T-helper 2 cell treated with Interferon-gamma antibody and Interleukin-4, amounts not matched to agents 5 μg/mL and 100 μg/mL, for 36 hours (primary cell): ENCODE data around the gene VEPH1.

Experiments used
- DNase-seq: peaks from one replicate; pipeline ENCODE4 v3.0.0; 2021; ENCODE audit warnings: low spot score
- H3K27ac Mint-ChIP-seq: one replicate; pipeline ENCODE4 v1.8.0; 2021; ENCODE audit warnings: mild to moderate bottlenecking, mixed read lengths
- H3K27me3 Mint-ChIP-seq: one replicate; pipeline ENCODE4 v1.8.0; 2021; ENCODE audit warnings: low read depth, mixed read lengths
- H3K36me3 Mint-ChIP-seq: one replicate; pipeline ENCODE4 v1.8.0; 2021; ENCODE audit warnings: low read depth, mixed read lengths
- H3K4me1 Mint-ChIP-seq: one replicate; pipeline ENCODE4 v1.8.0; 2021; ENCODE audit warnings: low read depth, mixed read lengths
- H3K4me3 Mint-ChIP-seq: one replicate; pipeline ENCODE4 v1.8.0; 2022; ENCODE audit warnings: mild to moderate bottlenecking, moderate library complexity, mixed read lengths
- H3K9me3 Mint-ChIP-seq: one replicate; pipeline ENCODE4 v1.8.0; 2021; ENCODE audit warnings: mixed read lengths

Gene VEPH1

GRCh38 chr3:157232141-157232540, 271.1 kb downstream of the VEPH1 start:
- Mint-ChIP-seq H3K4me3 (no peak overlapping the region), H3K4me1 (no peaks in the 10 kb centered on the region), H3K27ac (no peak overlapping the region), H3K36me3 (no peaks in the 10 kb centered on the region), H3K27me3 (peaks cover 16% of the 10 kb centered on the region), H3K9me3 (no peaks in the 10 kb centered on the region)
- no peak for DNase-seq

- Mint-ChIP-seq H3K4me3 (no peak overlapping the region), H3K27me3 (peaks cover 16% of the 10 kb centered on the region), H3K4me1 (peaks cover 5% of the 10 kb centered on the region), H3K27ac (no peak overlapping the region), H3K9me3 (no peaks in the 10 kb centered on the region), H3K36me3 (peaks cover 1% of the 10 kb centered on the region)
- no peak for DNase-seq
These were observed 272.1 kb downstream of the VEPH1 start for GRCh38 chr3:157231071-157231470.

GRCh38 chr3:157226173-157226847, 276.9 kb downstream of the VEPH1 start:
- no peak overlapping the region for H3K27ac Mint-ChIP-seq
- peaks cover 17% of the 10 kb centered on the region for H3K4me1 Mint-ChIP-seq
- H3K36me3 Mint-ChIP-seq: peaks cover 4% of the 10 kb centered on the region
- H3K27me3 Mint-ChIP-seq: peaks cover 16% of the 10 kb centered on the region
- DNase-seq: no peak
- H3K4me3 Mint-ChIP-seq: peak overlapping the region; percentile 18
- no peaks in the 10 kb centered on the region for H3K9me3 Mint-ChIP-seq

GRCh38 chr3:157225001-157225400, 278.2 kb downstream of the VEPH1 start:
- Mint-ChIP-seq H3K27me3 (peaks cover 26% of the 10 kb centered on the region), H3K36me3 (peaks cover 4% of the 10 kb centered on the region), H3K9me3 (no peaks in the 10 kb centered on the region), H3K4me1 (peaks cover 17% of the 10 kb centered on the region), H3K4me3 (no peak overlapping the region), H3K27ac (no peak overlapping the region)
- no peak for DNase-seq

GRCh38 chr3:157220883-157221282, 282.3 kb downstream of the VEPH1 start:
- DNase-seq: no peak
- Mint-ChIP-seq H3K27me3 (peaks cover 23% of the 10 kb centered on the region), H3K36me3 (peaks cover under 1% of the 10 kb centered on the region), H3K9me3 (no peaks in the 10 kb centered on the region), H3K27ac (no peak overlapping the region), H3K4me3 (no peak overlapping the region), H3K4me1 (peaks cover 11% of the 10 kb centered on the region)

GRCh38 chr3:157220211-157220610, 283.0 kb downstream of the VEPH1 start:
- no peak overlapping the region for H3K27ac Mint-ChIP-seq
- no peaks in the 10 kb centered on the region for H3K36me3 Mint-ChIP-seq
- no peak overlapping the region for H3K4me3 Mint-ChIP-seq
- H3K27me3 Mint-ChIP-seq: peaks cover 23% of the 10 kb centered on the region
- peaks cover 4% of the 10 kb centered on the region for H3K4me1 Mint-ChIP-seq
- no peak for DNase-seq
- no peaks in the 10 kb centered on the region for H3K9me3 Mint-ChIP-seq

GRCh38 chr3:157219215-157219614, 284.0 kb downstream of the VEPH1 start:
- no peaks in the 10 kb centered on the region for H3K4me1 Mint-ChIP-seq
- H3K4me3 Mint-ChIP-seq: no peak overlapping the region
- H3K9me3 Mint-ChIP-seq: no peaks in the 10 kb centered on the region
- peaks cover 23% of the 10 kb centered on the region for H3K27me3 Mint-ChIP-seq
- H3K36me3 Mint-ChIP-seq: no peaks in the 10 kb centered on the region
- DNase-seq: no peak
- no peak overlapping the region for H3K27ac Mint-ChIP-seq
